PC-9 (cell line): ENCODE results near the gene GATAD2B. TPM values are rescaled to one million over a fixed set of nuclear protein-coding genes. Genes with fewer than 3 reads are reported as not detected.

Source experiments
- BruUV-seq: library from RNA; stranded (reverse); fragments of 400-500 nt; replicated peaks from 2 replicates; lab custom pipeline; 2021; lab: Mats Ljungman, UMichigan
- CTCF ChIA-PET: fragments of 300-600 bp; sonication (Branson Sonifier 250); formaldehyde crosslinking; loops from one replicate; lab custom pipeline; 2022; ENCODE audit warnings: antibody characterized with exemption; lab: Charles Lee
- POLR2A ChIA-PET: fragments of 300-600 bp; sonication (Branson Sonifier 250); formaldehyde crosslinking; loops from one replicate; lab custom pipeline; 2022; ENCODE audit warnings: antibody characterized with exemption; ENCODE audit not compliant: unreplicated experiment; lab: Charles Lee
- DNase-seq, 2 experiments: peaks; one replicate each; pipeline versions ENCODE4 v3.0.0 to v3.0.0-alpha.2; 2015 to 2022; ENCODE audit warnings: mixed read lengths in 1 of 2
- H2AFZ ChIP-seq: fragments of 200-600 bp; sonication (generic); 2 replicates; pipeline ENCODE4 v1.8.1; 2017; ENCODE audit warnings: antibody characterized with exemption
- H3F3A ChIP-seq: fragments of 200-600 bp; sonication (generic); 2 replicates; pipeline ENCODE4 v1.8.1; 2017; ENCODE audit warnings: antibody characterized with exemption, mild to moderate bottlenecking, low read depth; ENCODE audit not compliant: insufficient read depth
- H3K27ac ChIP-seq: fragments of 200-600 bp; sonication (generic); 2 replicates; pipeline ENCODE4 v1.6.1; 2016; ENCODE audit warnings: mixed run types
- H3K27me3 ChIP-seq: fragments of 200-600 bp; sonication (generic); 2 replicates; pipeline ENCODE4 v1.6.1; 2016; ENCODE audit warnings: low read depth, mixed run types; ENCODE audit not compliant: insufficient read depth
- H3K36me3 ChIP-seq: fragments of 200-600 bp; sonication (generic); 2 replicates; pipeline ENCODE4 v1.6.1; 2016; ENCODE audit warnings: low read depth, mixed run types
- H3K4me1 ChIP-seq: fragments of 200-600 bp; sonication (generic); replicated peaks from 2 replicates; pipeline ENCODE4 v1.6.1; 2016; ENCODE audit warnings: mixed run types; ENCODE audit not compliant: insufficient read depth
- H3K4me2 ChIP-seq: fragments of 200-600 bp; sonication (generic); 2 replicates; pipeline ENCODE4 v1.6.1; 2017; ENCODE audit warnings: mixed run types
- H3K4me3 ChIP-seq: fragments of 200-600 bp; sonication (generic); 2 replicates; pipeline ENCODE4 v1.6.1; 2016; ENCODE audit warnings: mixed run types
- H3K79me2 ChIP-seq: fragments of 200-600 bp; sonication (generic); 2 replicates; pipeline ENCODE4 v1.6.1; 2017; ENCODE audit warnings: low read depth, mixed run types
- H3K9me2 ChIP-seq: fragments of 200-600 bp; sonication (generic); 2 replicates; pipeline ENCODE4 v1.8.1; 2017; ENCODE audit warnings: mild to moderate bottlenecking; ENCODE audit not compliant: insufficient read depth
- H3K9me3 ChIP-seq: fragments of 200-600 bp; sonication (generic); 2 replicates; pipeline ENCODE4 v1.8.1; 2016; ENCODE audit warnings: low read depth; ENCODE audit not compliant: insufficient read depth
- H4K20me1 ChIP-seq: fragments of 200-600 bp; sonication (generic); 2 replicates; pipeline ENCODE4 v1.8.1; 2017; ENCODE audit not compliant: insufficient read depth
- EZH2 ChIP-seq: fragments of 200-600 bp; sonication (generic); IDR thresholded peaks from 2 replicates; pipeline ENCODE4 v1.8.0; 2017; ENCODE audit warnings: antibody characterized with exemption, low read depth
- intact Hi-C: fragments of 100-400 bp; cut with micrococcal nuclease; formaldehyde crosslinking; loops from one replicate; pipeline ENCODE4 v1.10.0; 2022; ENCODE audit not compliant: unreplicated experiment
- total RNA-seq: library from RNA; stranded (reverse); gene quantifications from 2 replicates; pipeline ENCODE4 v1.2.3, GENCODE V29; 2021
- TF ChIP-seq, protein P1 (sequence below): fragments of 200-600 bp; sonication (generic); conservative IDR thresholded peaks from 2 replicates; pipeline ENCODE4 v1.6.1; 2017; ENCODE audit warnings: mixed run types, antibody characterized with exemption, mild to moderate bottlenecking, moderate library complexity

The GATAD2B gene
- total RNA-seq, 1 experiment from 2014 or later = 56.1 TPM

DNA sequence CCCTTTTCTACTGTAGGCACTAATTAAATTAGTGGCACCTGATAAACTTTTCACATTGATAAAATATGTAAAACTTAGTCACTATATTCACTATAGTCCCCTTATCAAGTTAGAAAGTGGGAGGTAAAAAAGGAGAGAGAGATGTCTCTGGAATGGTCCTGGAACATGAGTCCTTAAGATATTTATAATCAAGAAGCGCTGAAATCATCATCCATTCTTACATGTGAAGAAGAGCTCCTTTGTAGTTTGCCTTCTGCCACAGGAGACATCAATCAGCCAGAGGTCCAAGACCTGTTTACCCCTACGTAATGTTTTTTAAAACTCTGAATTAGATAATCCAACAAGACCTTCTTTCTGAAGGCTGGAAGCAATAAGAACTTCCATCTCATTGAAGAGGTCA, 65.3 kb downstream of the GATAD2B start:
- Histone ChIP-seq H2AFZ (no peak overlapping the region), H3K27ac (no peak overlapping the region), H3K9me2 (no peaks in the 10 kb centered on the region), H3K27me3 (no peaks in the 10 kb centered on the region), H3K9me3 (no peaks in the 10 kb centered on the region), H4K20me1 (peaks cover 35% of the 10 kb centered on the region), H3K79me2 (peaks cover 29% of the 10 kb centered on the region), H3K4me3 (no peak overlapping the region), H3K4me1 (no peaks in the 10 kb centered on the region), H3F3A (0 out of 2 replicates have a peak, but pooled peaks cover 4% of the 10 kb centered on the region), H3K4me2 (no peak overlapping the region), H3K36me3 (peaks cover 5% of the 10 kb centered on the region; the same call in 1 of the 2 replicates)
- no peak for DNase-seq
- POLR2A ChIA-PET = no interaction called here
- no TSS peak for BruUV-seq
- CTCF ChIA-PET = no interaction called here
- TF ChIP-seq, protein P1, sequence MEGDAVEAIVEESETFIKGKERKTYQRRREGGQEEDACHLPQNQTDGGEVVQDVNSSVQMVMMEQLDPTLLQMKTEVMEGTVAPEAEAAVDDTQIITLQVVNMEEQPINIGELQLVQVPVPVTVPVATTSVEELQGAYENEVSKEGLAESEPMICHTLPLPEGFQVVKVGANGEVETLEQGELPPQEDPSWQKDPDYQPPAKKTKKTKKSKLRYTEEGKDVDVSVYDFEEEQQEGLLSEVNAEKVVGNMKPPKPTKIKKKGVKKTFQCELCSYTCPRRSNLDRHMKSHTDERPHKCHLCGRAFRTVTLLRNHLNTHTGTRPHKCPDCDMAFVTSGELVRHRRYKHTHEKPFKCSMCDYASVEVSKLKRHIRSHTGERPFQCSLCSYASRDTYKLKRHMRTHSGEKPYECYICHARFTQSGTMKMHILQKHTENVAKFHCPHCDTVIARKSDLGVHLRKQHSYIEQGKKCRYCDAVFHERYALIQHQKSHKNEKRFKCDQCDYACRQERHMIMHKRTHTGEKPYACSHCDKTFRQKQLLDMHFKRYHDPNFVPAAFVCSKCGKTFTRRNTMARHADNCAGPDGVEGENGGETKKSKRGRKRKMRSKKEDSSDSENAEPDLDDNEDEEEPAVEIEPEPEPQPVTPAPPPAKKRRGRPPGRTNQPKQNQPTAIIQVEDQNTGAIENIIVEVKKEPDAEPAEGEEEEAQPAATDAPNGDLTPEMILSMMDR = no peak
- no peak for TF ChIP-seq EZH2
- intact Hi-C loops = no loop called here

DNA sequence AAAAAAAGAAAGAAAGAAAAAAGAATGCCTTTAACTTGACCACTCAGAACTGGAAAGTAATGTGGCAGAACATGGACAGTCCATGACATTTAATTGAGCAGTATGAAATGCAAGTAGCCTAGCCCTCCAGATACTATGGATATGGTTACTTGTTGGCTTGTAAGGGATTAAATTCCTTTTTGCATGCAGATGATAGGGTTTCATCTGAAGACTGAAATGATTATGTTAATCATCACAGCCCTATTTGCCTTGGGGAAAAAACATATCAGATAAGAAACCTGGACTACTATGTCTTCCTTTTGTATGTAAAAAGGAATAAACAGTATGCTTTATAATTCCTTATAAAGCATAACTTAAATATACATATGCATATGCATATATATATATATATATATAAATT, 66.0 kb downstream of the GATAD2B start:
- ChIA-PET POLR2A (no interaction called here), CTCF (no interaction called here)
- Histone ChIP-seq H3K4me3 (no peak overlapping the region), H4K20me1 (peaks cover 32% of the 10 kb centered on the region), H3K79me2 (peaks cover 26% of the 10 kb centered on the region), H3K27ac (no peak overlapping the region), H3K9me3 (no peaks in the 10 kb centered on the region), H3K9me2 (no peaks in the 10 kb centered on the region), H3F3A (0 out of 2 replicates have a peak, but pooled peaks cover 4% of the 10 kb centered on the region), H2AFZ (no peak overlapping the region), H3K4me2 (no peak overlapping the region), H3K27me3 (no peaks in the 10 kb centered on the region), H3K36me3 (peaks cover 5% of the 10 kb centered on the region; the same call in 1 of the 2 replicates), H3K4me1 (no peaks in the 10 kb centered on the region)
- DNase-seq = no peak
- BruUV-seq = no TSS peak
- no peak for TF ChIP-seq EZH2
- TF ChIP-seq, protein P1 = no peak
- intact Hi-C loops = no loop called here

DNA sequence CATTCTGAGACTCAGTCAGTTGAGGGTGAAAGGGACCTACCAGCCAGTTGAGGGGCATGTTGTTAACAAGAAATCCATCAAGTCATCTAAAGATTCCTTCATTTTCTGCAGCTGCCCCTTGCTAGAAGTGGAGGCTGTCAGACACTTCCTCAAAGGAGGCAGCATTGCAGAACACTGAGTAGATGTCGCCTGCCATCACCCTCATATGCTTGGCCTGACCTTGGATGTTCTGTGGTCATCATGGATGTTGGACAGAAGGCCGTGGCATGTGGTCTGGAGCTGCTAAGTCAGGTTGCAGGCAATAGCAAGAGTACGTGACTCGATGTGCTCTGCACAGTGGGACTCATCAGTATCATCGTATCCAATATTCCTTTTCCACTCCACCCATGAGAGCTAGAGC, 70.6 kb downstream of the GATAD2B start:
- ChIA-PET POLR2A (no interaction called here), CTCF (no interaction called here)
- Histone ChIP-seq H3K9me2 (no peaks in the 10 kb centered on the region), H3K27ac (no peak overlapping the region), H3K4me2 (no peak overlapping the region), H3K27me3 (no peaks in the 10 kb centered on the region), H2AFZ (no peak overlapping the region), H3K36me3 (peaks cover 5% of the 10 kb centered on the region), H3K79me2 (peaks cover 19% of the 10 kb centered on the region), H3F3A (peaks cover 4% of the 10 kb centered on the region; the same call in 1 of the 2 replicates), H3K9me3 (no peaks in the 10 kb centered on the region), H3K4me3 (no peak overlapping the region), H4K20me1 (peaks cover 24% of the 10 kb centered on the region), H3K4me1 (no peaks in the 10 kb centered on the region)
- TF ChIP-seq, protein P1 = no peak
- TF ChIP-seq EZH2 = no peak
- intact Hi-C loops = no loop called here
- no TSS peak for BruUV-seq
- DNase-seq = no peak
